Stimulated activated CD4-positive, alpha-beta T cell treated with anti-CD3 and anti-CD28 coated beads, TNF-alpha, amount 100 ng/mL, for 48 hours (primary cell): Measurements from ENCODE around the gene LHX6.

Experiments used
- DNase-seq, 3 donors: peaks; one replicate each; pipeline ENCODE4 v3.0.0-alpha.2; 2020; ENCODE audit warnings: low read depth in 3 of 3

Gene LHX6

DNA sequence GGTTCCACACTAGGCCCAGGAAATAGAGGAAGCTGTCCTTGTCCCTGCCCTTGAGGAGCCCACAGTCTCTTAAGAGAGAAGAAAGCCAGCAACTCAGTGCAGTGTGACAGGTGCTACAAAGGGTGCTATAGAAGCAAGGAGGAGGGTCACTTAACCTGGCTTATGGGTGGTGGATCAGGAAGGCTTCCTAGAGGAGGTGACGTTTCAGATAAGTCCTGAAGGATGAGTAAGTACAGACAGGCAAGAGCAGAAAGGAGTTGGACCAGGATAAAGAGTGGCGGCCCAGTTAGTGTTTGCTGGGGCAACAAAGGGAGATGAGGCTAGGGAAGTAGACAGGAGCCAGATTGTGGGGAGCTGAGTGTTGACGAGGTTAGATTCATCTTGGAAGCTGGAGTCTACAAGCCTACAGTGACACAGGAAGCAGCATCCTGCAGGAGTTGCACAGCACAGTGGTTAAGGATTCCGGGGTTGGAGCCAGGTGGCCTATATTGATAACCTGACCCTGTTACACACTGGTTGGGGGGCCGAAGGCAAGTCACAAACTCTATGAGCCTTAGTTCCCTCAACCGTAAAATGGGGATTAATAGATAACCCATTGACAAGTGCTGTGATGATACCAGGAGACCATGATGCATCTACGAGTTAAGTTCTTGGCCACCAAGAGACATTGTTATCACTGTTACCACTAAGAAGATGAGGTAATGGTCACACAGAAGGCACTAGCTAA is 5.4 kb upstream of the LHX6 start:
- no peak for DNase-seq

GRCh38 chr9:122232796-122233306 is 4.1 kb upstream of the LHX6 start:
- no peak for DNase-seq

GRCh38 chr9:122229485-122229837 is 704 bp upstream of the LHX6 start:
- no peak for DNase-seq

DNA sequence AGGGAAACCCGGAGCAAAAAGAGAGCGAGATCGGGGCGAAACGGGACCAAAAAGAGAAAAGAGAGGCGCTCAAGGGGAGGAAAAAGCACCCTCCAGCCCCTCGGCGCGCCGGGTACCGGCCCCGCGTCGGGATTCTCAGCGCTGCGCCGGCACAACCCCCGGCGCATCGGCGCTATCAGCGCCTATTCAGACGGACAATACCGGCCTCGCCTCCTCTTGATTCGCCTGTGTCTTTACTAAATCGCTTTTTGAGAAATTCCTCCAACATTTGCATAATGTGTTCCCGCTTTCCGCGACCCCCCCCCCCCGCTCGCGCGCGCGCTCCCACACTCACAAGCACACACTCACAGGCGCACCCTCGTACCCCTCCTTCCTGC is 578 bp downstream of the LHX6 start:
- DNase-seq, result no peak

- no peak for DNase-seq
Observed at GRCh38 chr9:122227575-122227900, 1.2 kb downstream of the LHX6 start.

- no peak for DNase-seq
Observed at GRCh38 chr9:122226758-122227574, 1.8 kb downstream of the LHX6 start.

DNA sequence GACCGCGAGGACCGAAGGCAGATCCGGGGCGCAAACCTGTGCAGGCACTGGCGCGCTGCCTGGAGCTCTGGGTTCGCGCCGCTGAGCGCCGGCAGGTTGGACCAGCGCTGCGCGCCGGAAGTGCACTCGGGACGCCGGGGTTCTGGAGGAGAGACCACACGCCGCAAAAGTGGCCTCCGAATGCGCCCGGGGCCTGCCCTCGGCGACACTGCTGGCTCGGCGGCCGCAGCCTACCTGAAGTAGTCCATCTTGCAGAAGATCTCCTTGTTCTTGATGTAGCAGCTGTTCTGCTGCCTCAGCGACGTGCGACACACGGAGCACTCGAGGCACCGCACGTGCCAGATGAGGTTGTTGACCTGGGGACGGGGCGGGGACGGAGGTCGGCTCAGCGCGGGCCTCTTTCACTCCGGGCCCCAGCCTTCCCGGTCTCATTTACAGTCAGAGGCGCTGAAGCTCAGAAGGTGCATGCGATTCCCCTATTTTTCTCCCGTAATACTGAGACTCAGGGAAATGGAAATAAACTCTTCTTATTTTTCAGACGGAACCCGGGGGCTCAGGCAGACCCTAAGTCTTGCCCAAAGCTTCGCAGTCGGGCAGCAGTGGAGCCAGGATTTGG is 2.5 kb downstream of the LHX6 start:
- no peak for DNase-seq

DNA sequence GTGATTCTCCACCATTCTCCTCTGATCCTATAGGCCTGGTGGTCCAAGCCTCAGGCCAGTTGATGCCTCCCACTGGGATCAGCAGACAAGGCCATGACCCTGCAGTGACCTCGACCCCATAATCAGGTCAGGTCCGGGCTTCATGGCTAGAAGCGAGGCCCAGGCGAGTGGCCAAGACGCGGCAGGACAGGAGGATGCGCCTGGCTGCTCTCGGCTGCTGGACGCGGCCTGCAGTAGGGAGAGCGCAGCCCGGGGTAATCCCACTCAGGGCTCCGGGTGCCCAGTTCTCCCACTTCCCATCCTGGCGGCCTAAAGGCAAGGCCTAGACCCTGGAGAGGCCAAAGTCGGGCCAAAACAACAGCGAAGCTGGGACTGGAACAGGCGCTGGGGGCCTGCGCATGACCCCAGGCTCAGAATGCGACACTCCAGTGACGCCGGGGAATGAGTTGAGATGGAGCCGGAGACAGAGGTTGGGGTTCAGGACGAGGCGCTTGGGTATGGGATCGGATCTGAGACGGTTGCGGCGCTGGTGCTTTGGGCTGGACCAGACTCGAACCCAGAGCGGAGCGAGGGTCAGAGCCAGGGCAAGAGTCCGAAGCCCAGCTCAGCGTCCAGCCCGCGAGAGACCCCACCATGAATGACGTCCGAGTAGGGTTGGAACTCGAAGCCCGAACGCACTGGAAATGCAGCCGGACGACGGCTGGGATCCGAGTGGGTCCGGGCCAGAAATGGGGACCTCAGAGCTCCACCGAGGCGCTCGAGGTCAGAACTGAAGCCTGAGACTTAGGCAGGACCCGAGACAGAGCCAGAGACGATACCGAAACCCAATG is 3.2 kb downstream of the LHX6 start:
- DNase-seq, result no peak

DNA sequence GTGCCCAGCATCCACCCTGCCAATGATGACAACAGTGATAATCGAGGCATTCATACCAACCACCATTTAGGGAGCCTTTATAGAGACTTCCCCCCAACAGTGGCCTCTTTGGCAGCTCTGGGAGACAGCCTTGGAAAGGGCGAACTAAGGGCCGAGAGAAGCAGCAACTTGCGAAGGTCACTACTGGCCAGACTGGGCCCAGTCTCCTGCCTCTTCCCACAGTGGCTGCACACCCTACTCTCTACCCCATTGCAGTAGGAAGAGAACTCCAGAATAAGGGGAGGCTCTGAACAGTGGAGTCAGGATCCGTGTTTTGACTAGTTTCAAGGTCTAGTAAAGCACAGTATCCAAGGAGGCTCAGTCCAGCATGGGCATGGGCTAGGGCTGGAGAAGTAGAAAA is 5.3 kb downstream of the LHX6 start:
- no peak for DNase-seq

DNA sequence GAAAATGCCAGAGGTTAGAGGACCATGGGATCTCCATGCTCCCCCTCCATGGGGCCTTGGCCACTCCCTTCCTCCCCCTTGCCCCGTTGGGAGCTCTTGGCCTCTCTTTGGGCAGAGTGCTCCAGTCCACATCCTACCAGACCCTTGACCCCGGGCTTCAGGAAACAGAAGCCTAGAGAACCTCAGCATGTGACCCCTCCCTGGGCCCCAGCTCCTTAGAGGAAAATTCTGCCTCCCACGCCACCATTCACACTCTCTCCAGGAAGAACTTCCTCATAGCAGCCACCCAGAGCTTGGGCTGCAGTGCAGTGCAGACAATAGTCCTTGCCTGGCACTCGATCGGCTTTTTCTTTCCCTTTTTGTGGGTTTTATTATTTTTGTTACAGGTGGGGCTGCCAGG is 6.0 kb downstream of the LHX6 start:
- no peak for DNase-seq

- no peak for DNase-seq
Observed at GRCh38 chr9:122221183-122221811, 7.5 kb downstream of the LHX6 start.

DNA sequence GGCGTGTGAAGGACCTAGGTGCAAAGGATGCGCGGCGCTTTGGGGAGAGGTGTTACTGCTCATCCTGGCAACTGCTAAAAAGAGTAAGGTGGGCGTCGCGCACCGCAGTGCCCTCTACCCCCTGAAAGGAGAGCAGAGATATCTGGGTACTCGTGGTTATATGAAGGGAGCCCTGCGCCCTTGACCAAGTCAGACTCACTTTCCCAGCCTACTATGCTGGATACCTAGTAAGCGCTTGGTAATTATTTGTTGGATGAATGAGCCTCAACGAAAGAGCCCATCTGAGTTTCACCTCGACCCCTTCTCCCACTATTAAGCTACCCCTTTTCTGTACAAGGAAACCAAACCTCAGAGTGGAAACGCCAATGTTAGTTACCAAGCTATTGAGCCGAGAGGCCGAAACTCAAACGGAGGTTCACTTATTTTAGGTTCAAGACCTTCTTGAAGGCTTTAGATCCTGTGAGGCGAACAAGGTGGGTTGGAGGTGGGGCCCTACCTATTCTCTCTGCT is 8.0 kb downstream of the LHX6 start:
- no peak for DNase-seq

DNA sequence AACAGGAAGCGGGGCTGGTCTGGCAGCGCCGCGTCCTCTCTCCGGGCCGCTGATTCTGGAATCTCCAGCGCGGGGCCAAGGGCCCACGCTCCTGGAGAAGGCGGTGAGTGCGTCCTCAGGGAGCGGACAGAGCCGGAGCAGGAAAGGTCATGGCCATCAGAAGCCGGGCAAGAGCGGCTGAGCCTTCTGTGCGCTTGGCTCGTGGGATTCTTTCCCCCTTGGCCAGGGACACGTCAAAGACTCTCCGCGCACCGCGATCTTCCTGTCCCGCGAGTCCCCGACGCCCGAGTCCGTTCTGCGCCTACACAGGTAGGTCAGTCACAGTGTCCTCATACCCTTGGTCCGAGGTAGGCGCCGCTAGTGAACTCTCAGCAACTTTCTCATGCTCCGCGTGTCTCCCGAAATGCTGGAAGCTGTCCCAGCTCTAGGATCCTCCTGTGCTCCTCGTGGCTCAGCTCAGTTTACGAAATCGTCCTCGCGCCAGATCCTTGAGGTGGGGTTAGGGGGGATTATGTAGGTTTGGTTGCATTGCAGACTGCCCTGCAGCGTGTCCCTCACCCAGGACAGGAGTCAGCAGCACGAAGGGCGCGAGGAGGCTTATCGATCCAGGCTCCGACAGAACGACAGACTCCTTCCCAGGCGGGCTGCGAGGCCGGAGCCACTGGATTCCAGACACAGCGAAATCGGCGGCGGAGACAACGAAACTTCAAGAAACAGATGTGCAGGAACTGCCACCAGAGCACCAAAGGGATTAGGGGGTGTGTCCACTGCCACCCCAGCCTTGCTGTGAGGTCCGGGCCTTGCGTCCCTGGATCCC is 8.7 kb downstream of the LHX6 start:
- no peak for DNase-seq

DNA sequence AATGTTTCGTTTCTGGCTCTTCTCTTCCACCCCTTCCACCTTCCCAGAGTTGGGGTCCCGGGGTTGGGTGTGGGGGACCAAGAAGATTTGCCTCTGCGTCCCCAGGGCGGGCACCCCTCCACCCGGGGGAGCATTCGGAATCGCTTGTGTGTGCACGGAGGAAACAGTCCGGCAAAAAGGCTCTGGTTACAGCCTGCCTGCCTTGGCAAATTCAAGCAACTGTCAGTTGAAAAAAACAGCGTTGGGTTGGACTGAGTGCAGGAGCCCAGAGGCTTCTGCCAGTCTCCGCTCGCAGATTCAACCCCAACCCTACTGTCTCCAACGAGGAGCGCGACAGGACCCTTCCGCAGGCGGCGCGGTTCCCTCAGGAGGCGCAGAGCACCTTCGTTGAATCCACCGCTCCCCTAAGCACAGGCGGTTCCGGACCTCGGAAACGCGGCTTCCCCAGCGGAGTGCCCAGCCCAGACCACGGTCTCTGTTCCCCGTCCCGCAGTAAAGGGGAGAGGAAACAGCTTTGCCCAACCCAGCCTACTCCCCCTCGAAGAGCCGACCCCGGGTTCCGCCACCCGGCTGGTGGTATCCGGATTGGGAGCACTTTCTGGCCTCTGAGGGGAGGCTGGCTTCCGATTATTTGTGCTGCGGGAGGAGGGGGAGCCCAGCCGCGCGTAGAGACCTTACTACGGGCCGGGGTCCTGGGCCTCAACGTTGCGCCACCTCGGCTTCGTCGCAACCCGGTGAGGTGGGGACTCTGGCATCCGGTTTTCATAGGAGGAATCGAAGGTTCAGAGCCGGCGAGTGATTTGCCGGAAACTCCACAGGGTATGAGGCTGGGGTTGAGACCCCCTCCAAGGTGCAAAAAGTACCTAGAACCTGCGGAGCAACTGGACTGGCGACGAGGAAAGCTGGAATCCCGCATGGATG is 9.6 kb downstream of the LHX6 start:
- DNase-seq, result no peak

DNA sequence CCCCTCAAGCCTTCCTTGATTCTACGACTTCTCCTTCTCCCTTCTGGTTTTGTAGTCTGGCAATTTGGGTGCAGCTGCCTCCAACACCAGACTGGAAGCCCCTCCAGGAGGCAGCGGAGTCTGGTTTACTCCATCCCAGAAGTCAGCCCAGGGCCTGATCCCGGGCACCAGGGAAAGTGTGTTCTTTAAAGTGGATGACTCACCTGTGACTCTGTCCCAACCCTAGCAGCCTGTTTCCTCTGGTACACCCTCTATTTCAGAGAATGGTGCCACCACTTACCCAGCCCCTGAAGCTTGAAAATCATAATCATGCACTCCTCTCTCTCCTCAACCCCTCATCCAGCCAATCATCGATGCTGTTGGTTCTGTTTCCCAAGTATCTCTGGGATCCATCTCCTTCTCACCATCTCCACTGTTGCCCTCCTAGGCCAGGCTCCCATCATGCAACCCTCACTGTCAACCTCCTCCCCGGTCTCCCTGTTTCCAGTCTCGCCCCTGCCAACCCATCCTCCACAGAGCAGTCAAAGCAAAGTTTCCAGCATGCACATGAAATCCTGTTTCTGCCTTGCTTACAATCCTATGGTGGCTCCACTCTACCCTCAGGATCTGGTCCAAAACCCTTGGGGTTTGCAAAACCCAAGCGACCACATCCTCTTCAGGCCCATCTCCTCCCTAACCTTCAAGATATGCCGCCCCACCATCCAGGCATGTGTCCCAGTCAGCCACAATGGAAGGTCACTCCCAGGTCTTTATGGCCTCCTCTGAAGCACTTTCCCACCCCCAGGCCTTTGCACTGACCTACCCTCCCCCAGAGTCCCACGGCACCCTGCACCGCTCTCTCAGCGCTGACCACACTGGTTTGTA is 10.5 kb downstream of the LHX6 start:
- no peak for DNase-seq

DNA sequence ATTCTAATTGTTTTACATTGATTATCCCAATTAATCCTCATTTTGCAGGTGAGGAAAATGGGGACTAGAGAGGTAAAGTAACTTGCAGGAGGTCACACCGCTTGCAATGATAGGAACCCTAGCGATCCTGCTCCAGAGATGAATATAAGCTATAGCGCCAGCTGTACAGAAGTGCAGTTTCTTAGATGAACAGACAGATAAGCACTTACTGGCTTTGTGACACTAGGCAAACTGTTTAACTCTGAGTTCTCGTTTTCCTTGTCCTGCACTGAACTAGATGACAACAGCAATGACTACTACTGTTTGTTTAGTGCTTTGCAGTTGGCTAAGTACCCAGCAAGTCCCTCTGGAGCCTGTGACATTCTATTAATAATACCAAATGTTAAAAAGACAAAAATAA is 11.1 kb downstream of the LHX6 start:
- no peak for DNase-seq

DNA sequence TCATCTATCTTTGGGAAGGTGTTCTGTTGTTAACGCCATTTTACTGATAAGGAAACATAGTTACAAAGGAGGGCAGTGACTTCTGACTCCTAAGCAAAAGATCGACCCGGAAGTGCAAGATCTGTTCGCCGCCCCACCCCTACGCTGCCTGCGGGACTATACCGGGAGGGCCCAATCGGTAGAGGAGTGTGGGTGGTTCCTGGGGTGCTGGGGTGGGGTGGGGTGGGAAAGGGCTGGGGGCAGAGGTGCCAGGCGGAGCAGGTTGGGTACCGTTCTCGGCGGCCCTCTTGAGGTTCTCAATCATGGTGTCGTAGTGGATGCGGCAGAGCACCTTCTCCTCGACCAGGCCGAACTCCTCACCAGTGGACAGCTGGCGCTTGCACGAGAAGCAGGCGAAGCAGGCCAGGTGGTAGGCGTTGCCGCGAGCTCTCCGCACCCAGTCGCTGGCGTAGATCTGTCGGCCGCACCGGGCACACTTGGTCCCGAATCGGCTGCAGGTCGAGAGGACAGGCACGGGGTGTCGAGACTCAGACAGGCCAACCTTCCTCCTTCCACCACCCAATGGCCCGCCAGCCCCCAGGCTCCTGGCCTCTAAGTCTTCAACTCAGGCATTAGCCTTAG is 11.8 kb downstream of the LHX6 start:
- no peak for DNase-seq
